Upper lobe of left lung (tissue), 6 donors: ENCODE data around the gene CAPN12. TPM values are rescaled to one million over a fixed set of nuclear protein-coding genes. Genes with fewer than 3 reads are reported as not detected.

Experiments
- ATAC-seq, 2 donors: fragments of 200-7000 bp; cut with Tn5 transposase; one replicate each; pipeline ENCODE4 v1.9.1; 2022; ENCODE audit warnings: mild to moderate bottlenecking in 2 of 2, moderate library complexity in 2 of 2; ENCODE audit not compliant: low FRiP score in 2 of 2
- DNase-seq, 2 donors: peaks; one replicate each; pipeline ENCODE4 v3.0.0-alpha.2; 2019 to 2020
- H3K27ac ChIP-seq, 4 donors: fragments of 200-600 bp; sonication (generic); one replicate each; pipeline ENCODE4 v1.5.1; 2016 to 2019
- H3K27me3 ChIP-seq, 4 donors: fragments of 200-600 bp; sonication (generic); one replicate each; pipeline ENCODE4 v1.5.1; 2017 to 2019
- H3K36me3 ChIP-seq, 4 donors: fragments of 200-600 bp; sonication (generic); one replicate each; pipeline ENCODE4 v1.5.1; 2016 to 2019
- H3K4me1 ChIP-seq, 4 donors: fragments of 200-600 bp; sonication (generic); one replicate each; pipeline ENCODE4 v1.5.1; 2018 to 2019
- H3K4me3 ChIP-seq, 4 donors: fragments of 200-600 bp; sonication (generic); one replicate each; pipeline ENCODE4 v1.5.1; 2017 to 2019; ENCODE audit warnings: mild to moderate bottlenecking in 2 of 4, moderate library complexity in 1 of 4
- H3K9me3 ChIP-seq, 4 donors: fragments of 200-600 bp; sonication (generic); one replicate each; pipeline ENCODE4 v1.5.1; 2018 to 2019
- EP300 ChIP-seq, 4 donors: sonication (generic); formaldehyde crosslinking; IDR thresholded peaks; one replicate each; pipeline ENCODE4 v1.5.1; 2017; ENCODE audit warnings: antibody characterized with exemption in 4 of 4, control low read depth in 2 of 4
- POLR2A ChIP-seq, 4 donors: fragments of 450-650 bp; IDR thresholded peaks; one replicate each; pipeline ENCODE4 v1.5.1; 2016 to 2017; ENCODE audit warnings: antibody characterized with exemption in 4 of 4, mild to moderate bottlenecking in 2 of 4
- POLR2AphosphoS5 ChIP-seq, 2 donors: sonication (generic); formaldehyde crosslinking; IDR thresholded peaks; one replicate each; pipeline ENCODE4 v1.5.1; 2017; ENCODE audit warnings: antibody characterized with exemption in 2 of 2
- WGBS, 2 donors: methylation state at CpG; one replicate each; pipeline ENCODE4 v1.1.5; 2017 to 2018; 5-methylcytosine and 5-hydroxymethylcytosine counted together
- total RNA-seq, 6 donors: library from RNA; depleted of rRNA in 4 of 6; stranded (reverse); fragments of >200 nt in 4 of 6; gene quantifications; one replicate each; pipeline versions ENCODE4 v1.1.0 to v1.2.1, GENCODE V29; 2016 to 2021
- TF ChIP-seq, protein P1 (sequence below), 6 experiments: fragments of 450-650 bp in 4 of 6; fragments of 200-600 bp in 2 of 6; sonication (generic) in 2 of 6; IDR thresholded peaks; one replicate each; pipeline ENCODE4 v1.5.1; 2016 to 2019; ENCODE audit warnings: antibody characterized with exemption in 6 of 6
- donor health status: DM: no; HTN: no; CAD: no; lungs with moderate emphysema.
- donor health status: DM: no; HTN: yes; CAD: no; lungs with severe emphysema.

The CAPN12 gene
- total RNA-seq, 6 donors from 2014 or later, result 5.2 to 93.2 (median 11.1) TPM

DNA sequence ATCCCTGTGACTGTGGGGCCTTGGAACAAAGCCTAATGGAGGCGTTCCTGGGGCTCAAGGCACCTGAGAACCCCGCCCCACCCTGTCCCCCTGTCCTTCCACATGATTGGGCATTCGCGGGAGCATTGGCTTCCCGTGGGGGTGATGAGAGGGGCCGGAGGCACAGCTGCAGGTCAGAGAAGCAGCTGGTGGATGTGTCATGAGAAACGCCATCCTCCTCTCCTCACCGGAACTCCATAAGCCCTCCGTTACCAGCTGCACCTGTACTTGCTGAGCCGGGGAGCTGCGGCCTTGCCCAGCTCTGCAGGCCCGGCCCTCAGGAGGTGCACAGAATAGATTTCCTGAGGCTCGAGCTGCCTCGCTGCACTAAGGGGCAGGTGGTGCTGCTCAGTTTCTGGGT lies 42.0 kb downstream of the CAPN12 start:
- ATAC-seq, result no peak
- Histone ChIP-seq H3K27me3 (no peaks in the 10 kb centered on the region), H3K36me3 (peaks cover 39 to 78% (median 69%) of the 10 kb centered on the region in 4 donors), H3K9me3 (no peaks in the 10 kb centered on the region), H3K27ac (peak overlapping the region in 3 of 4 donors; percentile 64 to 93 (median 76)), H3K4me1 (peaks cover 70 to 87% (median 80%) of the 10 kb centered on the region in 4 donors), H3K4me3 (no peak overlapping the region)
- 77 to 88% methylated on average over 11 to 13 of the region's 14 CpGs for WGBS, 2 donors
- DNase-seq, result no peak
- TF ChIP-seq, protein P1, sequence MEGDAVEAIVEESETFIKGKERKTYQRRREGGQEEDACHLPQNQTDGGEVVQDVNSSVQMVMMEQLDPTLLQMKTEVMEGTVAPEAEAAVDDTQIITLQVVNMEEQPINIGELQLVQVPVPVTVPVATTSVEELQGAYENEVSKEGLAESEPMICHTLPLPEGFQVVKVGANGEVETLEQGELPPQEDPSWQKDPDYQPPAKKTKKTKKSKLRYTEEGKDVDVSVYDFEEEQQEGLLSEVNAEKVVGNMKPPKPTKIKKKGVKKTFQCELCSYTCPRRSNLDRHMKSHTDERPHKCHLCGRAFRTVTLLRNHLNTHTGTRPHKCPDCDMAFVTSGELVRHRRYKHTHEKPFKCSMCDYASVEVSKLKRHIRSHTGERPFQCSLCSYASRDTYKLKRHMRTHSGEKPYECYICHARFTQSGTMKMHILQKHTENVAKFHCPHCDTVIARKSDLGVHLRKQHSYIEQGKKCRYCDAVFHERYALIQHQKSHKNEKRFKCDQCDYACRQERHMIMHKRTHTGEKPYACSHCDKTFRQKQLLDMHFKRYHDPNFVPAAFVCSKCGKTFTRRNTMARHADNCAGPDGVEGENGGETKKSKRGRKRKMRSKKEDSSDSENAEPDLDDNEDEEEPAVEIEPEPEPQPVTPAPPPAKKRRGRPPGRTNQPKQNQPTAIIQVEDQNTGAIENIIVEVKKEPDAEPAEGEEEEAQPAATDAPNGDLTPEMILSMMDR (IDR thresholded peaks at IDR 0.05), result no peak
- TF ChIP-seq POLR2A (IDR thresholded peaks at IDR 0.05) (no peak), POLR2AphosphoS5 (IDR thresholded peaks at IDR 0.05) (no peak), EP300 (IDR thresholded peaks at IDR 0.05) (no peak)

DNA sequence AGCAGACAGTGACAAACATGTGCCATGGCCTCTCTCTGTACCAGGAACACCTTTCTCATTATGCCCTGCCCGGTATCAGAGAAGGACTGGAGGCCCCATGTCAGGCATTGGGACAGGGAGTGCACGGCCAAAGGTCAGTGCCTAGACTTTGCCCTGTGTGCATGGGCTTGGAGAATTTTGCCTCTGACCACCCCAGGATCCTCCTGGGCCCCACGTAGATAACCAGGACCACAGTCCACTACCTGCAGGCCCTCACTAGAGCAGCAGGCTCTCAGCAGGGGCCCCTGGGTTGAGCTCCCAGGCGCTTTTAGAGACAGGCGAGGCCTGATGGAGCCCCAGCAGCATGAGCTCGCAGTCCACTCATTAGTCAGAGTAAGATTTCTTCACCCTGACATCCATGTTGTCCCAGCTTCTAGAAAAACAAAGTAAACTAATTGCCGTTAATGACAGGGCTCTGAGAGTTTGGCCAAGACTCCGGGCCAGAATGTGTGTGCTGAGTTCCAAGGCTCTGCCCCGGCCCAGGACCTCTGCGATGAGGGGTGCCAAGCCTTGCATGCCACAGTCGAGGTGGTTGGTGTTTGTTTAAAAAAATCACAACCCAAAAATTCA lies 42.7 kb downstream of the CAPN12 start:
- Histone ChIP-seq H3K4me3 (no peak overlapping the region), H3K4me1 (peaks cover 72 to 84% (median 78%) of the 10 kb centered on the region in 4 donors), H3K27ac (peak overlapping the region; percentile 51 to 93 (median 70)), H3K27me3 (no peaks in the 10 kb centered on the region), H3K9me3 (no peaks in the 10 kb centered on the region), H3K36me3 (peaks cover 32 to 78% (median 63%) of the 10 kb centered on the region in 4 donors)
- WGBS, 2 donors, result 54 to 74% methylated on average over 7 to 10 of the region's 11 CpGs
- TF ChIP-seq POLR2AphosphoS5 (IDR thresholded peaks at IDR 0.05), result peak in 1 of 2 donors; percentile 8
- no peak for TF ChIP-seq POLR2A (IDR thresholded peaks at IDR 0.05)
- no peak for DNase-seq
- no peak for ATAC-seq

DNA sequence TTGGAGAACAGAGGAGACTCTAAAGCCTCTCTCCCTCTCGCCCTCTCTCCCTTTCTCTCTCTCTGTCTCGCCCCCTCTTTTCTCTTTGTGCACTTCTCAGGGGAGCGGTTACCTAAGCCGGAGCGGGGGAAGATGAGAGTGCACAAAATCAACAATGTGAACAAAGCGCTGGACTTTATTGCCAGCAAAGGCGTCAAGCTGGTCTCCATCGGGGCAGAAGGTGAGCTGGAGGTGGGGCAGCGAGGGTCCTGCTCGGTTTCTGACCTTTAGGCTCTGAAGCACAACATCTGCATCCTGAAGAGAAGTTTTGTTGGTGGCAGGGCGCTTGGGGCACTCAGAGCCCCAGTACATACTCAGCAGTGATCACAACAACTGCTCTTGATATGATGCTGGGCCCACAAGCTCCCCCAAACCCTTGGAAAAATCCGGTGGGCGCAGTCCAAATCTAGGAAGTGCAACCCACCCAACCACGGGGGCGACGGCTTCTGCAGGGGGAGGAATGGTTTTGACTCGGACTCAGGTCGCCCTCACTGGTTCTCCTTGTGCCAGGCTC lies 43.3 kb downstream of the CAPN12 start:
- DNase-seq (no peak), ATAC-seq (no peak)
- Histone ChIP-seq H3K27ac (peak overlapping the region; percentile 51 to 93 (median 70)), H3K4me3 (no peak overlapping the region), H3K27me3 (no peaks in the 10 kb centered on the region), H3K9me3 (no peaks in the 10 kb centered on the region), H3K4me1 (peaks cover 72 to 84% (median 77%) of the 10 kb centered on the region in 4 donors), H3K36me3 (peaks cover 26 to 77% (median 59%) of the 10 kb centered on the region in 4 donors)
- 84 to 88% methylated on average over 18 of the region's 18 CpGs for WGBS, 2 donors
- no peak for TF ChIP-seq POLR2AphosphoS5 (IDR thresholded peaks at IDR 0.05)
- TF ChIP-seq, protein P1 (IDR thresholded peaks at IDR 0.05), result no peak
- no peak for TF ChIP-seq EP300 (IDR thresholded peaks at IDR 0.05)
- TF ChIP-seq POLR2A (IDR thresholded peaks at IDR 0.05), result no peak

DNA sequence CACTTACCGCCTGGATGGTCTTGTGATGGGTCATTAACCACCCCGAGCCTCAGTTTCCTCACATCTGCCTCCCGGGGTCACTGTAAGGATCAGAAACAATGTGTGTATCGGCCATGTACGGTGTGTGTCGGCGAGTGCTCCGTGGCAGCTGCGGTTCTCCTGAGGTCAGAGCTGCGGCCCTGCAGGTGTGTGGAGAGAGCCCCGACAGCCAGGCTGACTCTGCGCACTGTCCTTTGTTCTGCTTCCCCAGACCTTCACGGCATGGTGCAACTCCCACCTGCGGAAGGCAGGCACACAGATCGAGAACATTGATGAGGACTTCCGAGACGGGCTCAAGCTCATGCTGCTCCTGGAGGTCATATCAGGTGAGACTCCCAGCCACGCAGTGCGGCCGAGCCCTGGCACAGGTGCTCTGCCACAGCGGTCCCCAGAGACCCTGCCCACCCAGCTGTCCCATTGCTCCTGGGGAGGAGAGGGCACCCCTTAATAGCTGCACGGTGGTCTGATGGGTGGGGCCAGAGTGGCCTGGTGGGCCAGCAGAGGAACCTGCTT lies 43.8 kb downstream of the CAPN12 start:
- Histone ChIP-seq H3K36me3 (peaks cover 22 to 72% (median 54%) of the 10 kb centered on the region in 4 donors), H3K27me3 (no peaks in the 10 kb centered on the region), H3K4me1 (peaks cover 72 to 84% (median 79%) of the 10 kb centered on the region in 4 donors), H3K4me3 (no peak overlapping the region), H3K27ac (peak overlapping the region; percentile 51 to 93 (median 70)), H3K9me3 (no peaks in the 10 kb centered on the region)
- ATAC-seq (no peak), DNase-seq (no peak)
- TF ChIP-seq, protein P1 (IDR thresholded peaks at IDR 0.05), result no peak
- TF ChIP-seq EP300 (IDR thresholded peaks at IDR 0.05), result no peak
- no peak for TF ChIP-seq POLR2A (IDR thresholded peaks at IDR 0.05)
- no peak for TF ChIP-seq POLR2AphosphoS5 (IDR thresholded peaks at IDR 0.05)
- 89% methylated on average over 12 to 21 of the region's 22 CpGs for WGBS, 2 donors

DNA sequence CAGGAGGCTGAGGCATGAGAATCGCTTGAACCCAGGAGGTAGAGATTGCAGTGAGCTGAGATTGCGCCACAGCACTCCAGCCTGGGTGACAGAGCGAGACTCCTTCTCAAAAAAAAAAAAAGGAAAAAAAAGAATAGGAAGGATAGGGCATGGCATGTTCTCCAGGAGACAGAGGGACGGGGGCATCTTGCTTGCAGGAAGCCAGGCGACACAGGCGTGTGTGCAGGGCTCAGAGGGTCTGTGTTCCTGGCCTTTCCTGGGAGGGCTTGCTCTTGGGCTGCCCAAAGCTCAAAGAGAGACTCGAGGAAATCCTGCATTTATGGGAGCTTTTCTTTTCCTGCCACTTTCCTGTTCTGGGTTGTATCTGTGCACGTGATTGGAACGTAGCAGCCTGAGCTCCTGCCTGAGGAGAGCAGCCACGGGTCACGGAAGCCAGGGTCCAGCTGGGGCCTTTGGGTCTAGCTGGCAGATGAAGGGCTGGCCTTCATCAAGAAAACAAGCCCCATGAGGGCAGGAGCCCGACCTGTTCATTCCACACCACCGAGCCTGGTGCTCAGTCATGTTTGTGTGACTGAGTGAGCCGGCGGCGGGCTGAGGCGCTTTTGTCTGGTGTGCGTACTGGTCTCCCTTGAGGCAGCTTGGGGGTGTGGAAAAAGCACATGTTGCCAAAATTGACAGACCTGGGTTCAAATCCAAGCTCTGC lies 44.5 kb downstream of the CAPN12 start:
- Histone ChIP-seq H3K27me3 (no peaks in the 10 kb centered on the region), H3K4me1 (peaks cover 73 to 85% (median 79%) of the 10 kb centered on the region in 4 donors), H3K4me3 (no peak overlapping the region), H3K36me3 (peaks cover 16 to 67% (median 48%) of the 10 kb centered on the region in 4 donors), H3K27ac (peak overlapping the region; percentile 51 to 93 (median 70)), H3K9me3 (no peaks in the 10 kb centered on the region)
- DNase-seq, result no peak
- no peak for ATAC-seq
- 77 to 80% methylated on average over 18 of the region's 18 CpGs for WGBS, 2 donors
- TF ChIP-seq POLR2AphosphoS5 (IDR thresholded peaks at IDR 0.05) (no peak), POLR2A (IDR thresholded peaks at IDR 0.05) (no peak), EP300 (IDR thresholded peaks at IDR 0.05) (no peak)
- TF ChIP-seq, protein P1 (IDR thresholded peaks at IDR 0.05), result no peak
